HTR-8/SVneo (cell line): ENCODE results near the gene C1orf159.

Source experiments
- DNase-seq: peaks from one replicate; pipeline ENCODE4 v3.0.0; 2011; ENCODE audit warnings: low spot score, mixed read lengths; ENCODE audit not compliant: insufficient read length
- FAIRE-seq: peaks from 2 replicates; lab custom pipeline; 2011; peaks lifted over from hg19 to GRCh38; lab: Jason Lieb, UNC

The C1orf159 gene

GRCh38 chr1:1046243-1046642 is 69.6 kb downstream of the C1orf159 start:
- FAIRE-seq = no peak

DNA sequence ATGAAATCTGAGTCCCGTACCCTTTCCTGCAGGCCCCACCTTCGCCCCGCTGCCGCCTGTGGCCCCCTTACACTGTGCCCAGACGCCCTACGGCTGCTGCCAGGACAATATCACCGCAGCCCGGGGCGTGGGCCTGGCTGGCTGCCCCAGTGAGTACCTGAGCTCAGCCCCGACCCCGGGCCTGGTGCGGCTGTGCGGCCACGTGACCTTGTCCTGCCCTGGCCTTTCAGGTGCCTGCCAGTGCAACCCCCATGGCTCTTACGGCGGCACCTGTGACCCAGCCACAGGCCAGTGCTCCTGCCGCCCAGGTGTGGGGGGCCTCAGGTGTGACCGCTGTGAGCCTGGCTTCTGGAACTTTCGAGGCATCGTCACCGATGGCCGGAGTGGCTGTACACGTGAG is 70.8 kb downstream of the C1orf159 start:
- DNase-seq = no peak
- no peak for FAIRE-seq

More at GRCh38 chr1:1046243-1046642, 69.6 kb downstream of the C1orf159 start:
- no peak for DNase-seq

DNA sequence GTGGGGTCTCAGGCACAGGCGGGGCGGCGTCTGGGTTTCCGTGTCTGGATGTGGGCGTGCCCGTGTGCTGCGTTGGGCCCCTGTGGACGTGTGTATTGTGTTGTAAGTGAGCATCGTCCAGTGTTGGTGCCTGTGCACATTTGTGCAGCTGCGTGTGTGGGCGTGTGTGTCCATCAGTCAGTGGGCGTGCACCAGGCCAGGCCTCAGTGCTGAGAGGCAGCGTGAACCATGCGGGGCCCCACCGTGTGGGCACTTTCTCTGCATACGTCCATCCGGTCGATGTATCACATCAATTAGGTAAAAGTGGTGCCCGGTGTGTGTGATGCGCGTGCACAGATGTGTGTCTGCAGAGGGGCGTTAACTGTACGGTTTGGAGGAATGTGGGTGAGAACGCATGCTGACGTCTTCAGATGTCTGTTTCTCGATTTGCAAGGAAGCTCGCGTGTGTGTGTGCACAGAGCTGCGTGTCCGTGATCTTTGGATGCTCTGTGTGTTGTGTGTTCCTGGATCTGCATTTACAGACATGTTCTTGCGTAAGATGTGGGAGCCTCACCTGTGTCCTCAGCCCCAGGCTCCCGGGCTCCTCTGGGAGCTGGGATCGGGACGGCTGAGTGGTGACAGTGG is 71.3 kb downstream of the C1orf159 start:
- FAIRE-seq (no peak), DNase-seq (no peak)

GRCh38 chr1:1043921-1044320 is 72.0 kb downstream of the C1orf159 start:
- no peak for DNase-seq
- no peak for FAIRE-seq

- DNase-seq (no peak), FAIRE-seq (no peak)
Measured at GRCh38 chr1:1043411-1043810, 72.5 kb downstream of the C1orf159 start.

DNA sequence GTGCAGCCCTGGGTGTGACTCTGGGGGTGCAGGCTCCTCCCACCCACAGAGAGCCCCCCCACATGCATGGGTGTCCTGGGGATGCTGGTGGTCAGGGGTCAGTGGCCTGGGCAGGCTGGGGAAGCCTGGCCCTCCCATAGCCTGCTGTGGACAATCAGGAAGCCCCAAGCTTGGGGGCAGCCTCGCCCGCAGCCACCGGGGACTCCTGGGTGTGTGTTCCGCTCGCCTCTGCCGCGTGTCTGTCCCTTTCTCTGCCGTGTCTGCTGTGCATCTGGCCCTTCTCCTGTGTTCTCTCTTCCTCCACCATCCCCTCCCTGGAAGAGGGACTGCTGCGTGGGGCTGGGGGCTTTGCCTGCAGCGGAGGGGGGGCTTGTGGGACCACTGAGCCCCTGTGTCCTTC is 73.1 kb downstream of the C1orf159 start:
- FAIRE-seq = no peak
- DNase-seq = no peak

DNA sequence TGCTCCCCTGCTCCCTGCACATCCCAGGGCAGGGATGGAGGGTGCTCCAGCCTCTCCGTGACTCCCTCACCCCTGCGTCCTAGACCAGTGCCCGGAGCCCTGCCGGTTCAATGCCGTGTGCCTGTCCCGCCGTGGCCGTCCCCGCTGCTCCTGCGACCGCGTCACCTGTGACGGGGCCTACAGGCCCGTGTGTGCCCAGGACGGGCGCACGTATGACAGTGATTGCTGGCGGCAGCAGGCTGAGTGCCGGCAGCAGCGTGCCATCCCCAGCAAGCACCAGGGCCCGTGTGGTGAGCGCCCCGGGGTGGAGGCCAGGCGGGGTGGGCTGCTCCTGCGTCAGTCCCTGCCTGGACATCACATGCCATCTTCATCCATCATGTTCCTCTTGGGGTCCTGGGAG is 74.0 kb downstream of the C1orf159 start:
- DNase-seq (no peak), FAIRE-seq (no peak)

DNA sequence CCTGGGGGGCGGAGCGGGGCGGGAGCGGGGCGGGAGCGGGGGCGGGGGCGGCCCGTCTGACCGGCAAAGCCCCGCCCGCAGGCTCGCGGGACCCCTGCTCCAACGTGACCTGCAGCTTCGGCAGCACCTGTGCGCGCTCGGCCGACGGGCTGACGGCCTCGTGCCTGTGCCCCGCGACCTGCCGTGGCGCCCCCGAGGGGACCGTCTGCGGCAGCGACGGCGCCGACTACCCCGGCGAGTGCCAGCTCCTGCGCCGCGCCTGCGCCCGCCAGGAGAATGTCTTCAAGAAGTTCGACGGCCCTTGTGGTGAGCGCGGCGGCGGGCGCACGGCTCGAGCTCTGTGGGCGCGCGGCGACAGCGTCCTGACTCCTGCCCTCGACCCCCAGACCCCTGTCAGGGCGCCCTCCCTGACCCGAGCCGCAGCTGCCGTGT is 74.8 kb downstream of the C1orf159 start:
- DNase-seq (no peak), FAIRE-seq (no peak)

DNA sequence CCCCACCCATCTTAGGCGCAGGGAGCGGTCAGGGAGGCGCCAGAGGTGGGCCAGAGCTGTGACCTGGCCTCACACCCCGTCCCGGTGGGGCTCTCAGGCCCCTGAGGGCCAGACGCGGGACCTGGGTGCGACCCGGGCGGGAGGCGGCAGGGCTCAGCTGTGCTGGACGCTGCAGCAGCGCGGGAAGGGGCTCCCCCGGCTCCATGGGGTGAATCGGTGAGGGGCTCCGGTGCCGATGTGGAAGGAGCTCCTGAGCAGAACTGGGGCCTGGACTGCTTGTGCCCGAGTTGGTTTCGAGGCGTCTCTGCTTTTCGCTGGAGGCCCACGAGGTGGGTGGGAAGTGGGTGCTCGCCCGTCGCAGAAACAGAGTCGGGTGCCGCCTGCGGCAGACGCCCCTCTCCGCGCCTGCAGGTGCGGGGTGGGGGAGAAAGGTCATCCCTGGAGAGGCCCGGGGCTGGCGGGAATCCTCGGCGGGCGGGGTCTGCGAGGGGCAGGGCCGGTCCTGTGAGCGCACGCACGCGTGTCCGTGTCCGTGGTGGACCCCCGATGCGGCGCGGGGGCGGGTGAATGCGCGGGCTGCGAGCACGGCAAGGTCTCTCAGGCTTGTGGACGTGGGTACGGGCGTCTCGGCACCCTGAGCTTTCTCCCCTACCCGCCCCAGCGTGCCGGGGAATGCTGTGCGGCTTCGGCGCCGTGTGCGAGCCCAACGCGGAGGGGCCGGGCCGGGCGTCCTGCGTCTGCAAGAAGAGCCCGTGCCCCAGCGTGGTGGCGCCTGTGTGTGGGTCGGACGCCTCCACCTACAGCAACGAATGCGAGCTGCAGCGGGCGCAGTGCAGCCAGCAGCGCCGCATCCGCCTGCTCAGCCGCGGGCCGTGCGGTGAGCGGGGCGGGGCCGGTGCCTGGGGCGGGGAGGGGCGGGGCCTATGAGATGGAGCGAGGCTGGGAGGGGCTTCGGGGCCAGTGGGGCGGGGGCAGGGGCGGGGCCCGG is 75.6 kb downstream of the C1orf159 start:
- FAIRE-seq (no peak), DNase-seq (no peak)

DNA sequence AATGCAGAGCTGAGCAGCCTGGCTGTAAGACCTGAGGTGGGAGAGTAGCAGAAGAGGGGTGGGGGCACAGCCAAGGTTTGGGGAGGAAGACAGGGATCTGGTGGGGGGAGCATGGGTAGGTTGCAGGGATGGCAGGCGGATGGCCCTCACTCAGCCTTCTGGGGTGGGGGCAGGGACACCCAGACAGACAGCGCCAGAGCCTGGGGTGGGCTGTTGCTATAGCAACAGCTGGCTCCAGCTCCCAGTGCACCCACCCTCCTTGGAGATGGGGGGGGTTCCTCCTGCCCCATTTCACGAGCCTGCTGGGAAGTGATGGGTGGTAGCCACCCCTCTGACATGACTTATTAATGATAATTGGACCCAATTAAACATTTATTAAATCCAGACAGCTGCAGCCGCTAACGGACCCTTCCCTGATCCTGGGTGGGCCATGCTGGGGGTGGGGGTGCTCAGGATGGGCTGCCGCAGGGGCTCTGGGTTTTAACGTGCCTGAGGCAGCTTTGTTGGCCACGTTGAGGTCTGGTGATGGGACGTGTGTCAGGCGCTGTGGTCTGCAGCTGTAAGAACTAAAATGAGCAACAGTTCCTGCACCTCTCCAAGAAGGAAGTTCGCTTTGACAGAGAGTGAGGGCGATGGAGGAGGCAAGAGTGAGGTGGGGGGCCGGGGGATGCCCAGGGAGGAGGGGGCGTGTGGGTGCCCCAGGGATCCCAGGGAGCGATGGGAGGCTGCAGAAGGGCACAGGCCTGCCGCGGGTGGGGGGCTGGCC is 76.6 kb downstream of the C1orf159 start:
- FAIRE-seq (no peak), DNase-seq (no peak)

- no peak for FAIRE-seq
- DNase-seq = no peak
Measured at GRCh38 chr1:1038694-1039093, 77.2 kb downstream of the C1orf159 start.

DNA sequence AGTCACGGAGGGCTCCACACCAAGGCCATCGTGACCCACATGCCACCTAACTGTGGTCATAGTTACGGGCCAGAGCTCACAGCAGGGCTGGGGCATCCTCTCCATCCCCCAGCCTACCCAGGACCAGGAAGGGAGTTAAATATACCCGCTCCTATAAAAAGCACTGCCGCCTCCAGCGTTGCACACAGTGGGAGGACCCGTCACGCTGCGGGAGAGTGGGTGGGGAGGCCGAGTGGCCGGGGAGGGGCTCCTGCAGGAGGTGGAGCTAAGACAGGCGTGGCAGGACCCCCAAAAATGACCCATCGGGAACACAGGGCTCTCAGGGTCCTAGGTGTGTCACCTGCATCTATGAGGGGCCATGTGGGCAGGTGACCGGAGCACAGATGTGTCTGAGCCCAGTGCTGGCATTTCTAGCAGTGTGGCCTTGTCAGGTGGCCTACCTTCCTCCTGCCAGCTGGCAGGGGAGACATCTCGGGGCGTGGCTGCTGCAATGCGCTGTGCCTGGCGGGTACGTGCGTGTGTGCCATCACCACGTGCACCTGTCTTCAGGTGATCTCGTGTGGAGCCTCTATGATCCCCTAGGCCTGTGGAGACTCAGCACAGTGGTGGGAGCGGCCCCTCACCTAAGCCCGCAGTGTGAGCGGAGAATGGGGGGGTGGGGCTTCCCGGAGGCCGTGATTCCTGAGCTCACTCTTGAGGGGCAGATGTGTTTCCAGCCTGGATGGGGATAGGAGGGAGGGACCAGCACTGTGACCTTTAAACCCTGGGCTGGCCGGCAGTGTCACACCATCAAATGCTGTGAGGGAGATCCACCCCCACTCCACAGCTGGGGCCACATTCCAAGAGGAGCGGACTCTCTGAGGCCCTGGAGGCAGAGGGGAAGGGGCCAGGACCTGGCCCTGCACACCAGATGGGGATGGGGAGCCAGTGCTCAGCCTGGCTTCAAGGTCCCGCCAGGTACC is 78.2 kb downstream of the C1orf159 start:
- DNase-seq = no peak
- no peak for FAIRE-seq

DNA sequence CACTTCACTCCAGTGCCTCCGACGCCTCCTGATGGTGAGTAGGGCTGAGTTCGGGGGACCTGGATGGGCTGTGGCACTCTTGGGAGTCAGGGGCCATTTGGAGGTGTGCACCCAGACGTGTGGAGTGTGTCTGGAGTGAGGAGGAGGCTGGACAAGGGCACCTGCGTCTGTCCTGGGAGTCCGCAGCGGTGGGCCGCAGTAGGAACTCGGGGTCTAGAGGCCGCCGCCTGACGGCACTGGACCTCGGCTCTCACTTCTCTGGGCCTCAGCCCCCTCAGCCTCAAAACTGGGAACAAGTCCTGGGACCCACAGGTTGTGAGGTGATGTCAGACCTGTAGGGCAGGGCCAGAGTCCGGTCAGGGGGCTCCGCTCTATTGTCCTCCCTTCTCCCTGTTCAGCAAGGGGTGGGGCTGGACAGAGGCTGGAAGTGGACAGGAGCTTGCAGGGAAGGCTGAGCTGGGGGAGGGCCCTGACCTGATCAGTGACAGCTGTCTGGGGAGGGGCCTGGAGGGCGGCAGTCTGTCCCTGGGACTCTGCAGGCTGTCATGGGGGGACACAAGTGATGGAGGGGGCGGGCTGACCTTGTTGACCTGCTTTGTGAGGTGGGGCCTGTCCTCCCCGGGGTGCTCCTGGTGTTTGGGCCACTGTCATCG is 80.5 kb downstream of the C1orf159 start:
- FAIRE-seq (no peak), DNase-seq (no peak)

DNA sequence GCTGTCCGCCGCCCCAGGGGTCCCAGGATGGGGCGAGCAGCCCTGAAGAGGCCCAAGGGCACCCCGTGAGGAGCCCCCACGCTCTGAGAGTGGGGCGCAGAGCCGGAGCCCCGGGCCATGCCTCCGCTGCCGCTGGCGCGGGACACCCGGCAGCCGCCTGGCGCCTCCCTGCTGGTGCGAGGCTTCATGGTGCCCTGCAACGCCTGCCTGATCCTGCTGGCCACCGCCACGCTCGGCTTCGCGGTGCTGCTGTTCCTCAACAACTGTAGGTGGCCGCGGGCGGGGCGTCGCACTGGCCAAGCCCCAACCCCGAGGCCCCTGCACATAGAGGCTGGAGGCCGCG is 81.5 kb downstream of the C1orf159 start:
- DNase-seq (no peak), FAIRE-seq (no peak)

DNA sequence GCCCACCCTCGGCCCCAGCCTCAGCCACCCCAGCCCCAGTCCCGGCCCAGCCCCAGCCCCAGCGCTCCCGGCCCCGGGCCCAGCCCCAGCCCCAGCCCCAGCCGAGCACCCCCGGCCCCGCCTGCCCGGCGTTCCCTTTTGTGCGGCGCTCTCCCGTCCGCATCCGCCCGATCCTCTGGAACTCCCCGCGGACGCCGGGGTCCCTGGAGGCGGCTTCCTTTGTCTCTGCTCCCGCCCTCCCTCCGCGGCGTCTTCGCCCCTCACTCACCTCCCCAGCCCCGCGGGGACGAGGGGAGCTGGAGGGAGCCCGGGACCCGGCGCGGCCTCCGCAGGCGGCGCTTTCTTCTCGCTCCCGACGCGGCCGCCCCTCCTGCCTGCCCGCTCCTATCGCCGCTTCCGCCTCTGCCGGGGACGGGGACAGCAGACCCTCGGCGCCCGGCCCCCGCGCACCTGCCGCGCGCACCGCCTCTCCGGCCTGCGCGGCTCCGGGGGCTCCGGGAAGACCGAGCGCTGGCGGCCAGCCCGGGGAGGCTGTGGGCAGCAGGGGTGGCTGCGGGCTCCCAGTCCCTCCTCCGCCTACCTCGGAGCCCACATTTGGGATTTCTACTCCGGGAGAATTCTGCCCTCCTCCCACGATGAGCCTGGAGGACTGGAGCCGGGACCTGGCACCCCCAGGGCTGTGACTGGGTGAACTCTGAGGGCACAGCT is 82.0 kb downstream of the C1orf159 start:
- DNase-seq = no peak
- FAIRE-seq = no peak

DNA sequence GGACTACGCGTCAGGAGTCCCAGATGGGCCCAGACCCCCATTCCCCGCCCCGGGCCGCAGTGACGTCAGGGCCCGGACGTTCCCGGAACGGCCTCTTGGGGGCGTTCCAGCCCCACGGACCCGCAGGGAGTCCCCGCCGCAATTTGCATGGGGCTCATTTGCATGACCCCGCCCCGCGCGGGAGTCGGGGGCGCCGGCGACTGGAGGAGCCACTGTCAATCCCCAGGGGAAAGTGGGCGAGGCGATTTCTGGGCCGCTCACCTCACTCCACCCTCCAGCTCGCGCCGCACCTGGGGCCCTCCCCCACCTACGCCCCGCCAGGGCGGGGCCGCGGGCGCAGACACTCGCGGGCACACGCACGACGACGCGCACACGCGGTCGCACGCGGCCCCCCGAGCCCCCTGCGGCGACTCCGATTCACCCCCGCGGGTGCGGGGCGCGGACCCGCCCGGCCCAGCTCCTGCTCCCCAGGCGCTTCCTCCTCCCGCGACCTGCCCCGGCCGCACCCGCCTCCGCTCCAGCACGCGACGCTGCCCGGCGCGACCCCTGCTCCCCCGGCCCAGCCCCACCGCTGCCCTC is 82.8 kb downstream of the C1orf159 start:
- DNase-seq (no peak), FAIRE-seq (no peak)

DNA sequence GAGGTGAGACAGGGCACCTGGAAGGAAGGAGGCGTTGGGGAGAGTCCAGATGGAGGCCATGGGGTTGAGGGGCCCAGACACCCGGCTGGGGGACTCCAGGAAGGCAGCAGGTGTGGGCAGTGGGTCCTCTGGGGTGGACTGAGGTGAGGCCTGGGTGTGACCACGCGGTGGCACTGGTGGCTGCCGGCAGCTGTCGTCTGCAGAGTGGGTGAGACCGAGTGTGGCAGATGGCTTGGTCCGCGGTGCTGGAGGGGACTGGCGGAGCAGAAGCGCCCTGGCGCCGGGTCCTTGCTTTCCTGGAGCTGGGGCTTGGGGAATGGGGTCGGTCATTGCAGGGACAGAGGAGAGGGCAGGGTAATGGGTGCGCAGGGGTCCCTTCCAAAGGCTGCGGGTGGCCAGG is 83.5 kb downstream of the C1orf159 start:
- FAIRE-seq = no peak
- no peak for DNase-seq
